ENCODE measurements around the gene KMT2A.

DNA sequence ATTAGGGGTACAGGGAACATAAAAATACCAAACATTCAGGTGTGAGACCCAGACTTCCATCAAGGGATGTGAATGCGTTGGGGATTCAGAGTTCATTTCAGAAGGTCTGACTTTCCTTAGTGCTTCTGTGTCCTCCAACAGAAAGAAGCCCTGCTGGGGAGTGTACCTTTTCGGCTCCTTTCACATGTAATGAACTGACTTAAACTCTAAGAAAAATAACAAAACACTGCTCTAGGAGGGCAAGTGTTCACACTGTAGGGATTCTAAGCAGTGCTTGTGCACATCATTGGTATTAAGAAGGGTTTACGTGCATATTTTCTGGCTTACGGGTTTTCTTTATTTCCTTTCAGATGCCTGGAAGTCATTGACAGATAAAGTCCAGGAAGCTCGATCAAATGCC lies 75.3 kb downstream of the KMT2A start:
- TF ChIP-seq, protein P1, sequence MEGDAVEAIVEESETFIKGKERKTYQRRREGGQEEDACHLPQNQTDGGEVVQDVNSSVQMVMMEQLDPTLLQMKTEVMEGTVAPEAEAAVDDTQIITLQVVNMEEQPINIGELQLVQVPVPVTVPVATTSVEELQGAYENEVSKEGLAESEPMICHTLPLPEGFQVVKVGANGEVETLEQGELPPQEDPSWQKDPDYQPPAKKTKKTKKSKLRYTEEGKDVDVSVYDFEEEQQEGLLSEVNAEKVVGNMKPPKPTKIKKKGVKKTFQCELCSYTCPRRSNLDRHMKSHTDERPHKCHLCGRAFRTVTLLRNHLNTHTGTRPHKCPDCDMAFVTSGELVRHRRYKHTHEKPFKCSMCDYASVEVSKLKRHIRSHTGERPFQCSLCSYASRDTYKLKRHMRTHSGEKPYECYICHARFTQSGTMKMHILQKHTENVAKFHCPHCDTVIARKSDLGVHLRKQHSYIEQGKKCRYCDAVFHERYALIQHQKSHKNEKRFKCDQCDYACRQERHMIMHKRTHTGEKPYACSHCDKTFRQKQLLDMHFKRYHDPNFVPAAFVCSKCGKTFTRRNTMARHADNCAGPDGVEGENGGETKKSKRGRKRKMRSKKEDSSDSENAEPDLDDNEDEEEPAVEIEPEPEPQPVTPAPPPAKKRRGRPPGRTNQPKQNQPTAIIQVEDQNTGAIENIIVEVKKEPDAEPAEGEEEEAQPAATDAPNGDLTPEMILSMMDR (IDR thresholded peaks at IDR 0.05): no peak
- no peak for TF ChIP-seq EZH2 (IDR thresholded peaks at IDR 0.05)
